Transverse colon (tissue), 4 donors: Measurements from ENCODE around the gene APBB3. TPM values are rescaled to one million over a fixed set of nuclear protein-coding genes. Genes with fewer than 3 reads are reported as not detected.

Experiments
- DNase-seq: peaks from one replicate; pipeline ENCODE4 v3.0.0-alpha.2; 2019
- H3K27ac ChIP-seq, 4 donors: fragments of 200-600 bp; sonication (generic); 2 replicates each; pipeline ENCODE4 v1.5.1; 2016 to 2018; ENCODE audit warnings: inconsistent platforms in 4 of 4
- H3K27me3 ChIP-seq: fragments of 200-600 bp; sonication (generic); 2 replicates; pipeline ENCODE4 v1.5.1; 2017; ENCODE audit warnings: inconsistent platforms
- H3K36me3 ChIP-seq, 4 donors: fragments of 200-600 bp; sonication (generic); 2 replicates each; pipeline ENCODE4 v1.5.1; 2017 to 2019; ENCODE audit warnings: inconsistent platforms in 4 of 4
- H3K4me1 ChIP-seq, 4 donors: fragments of 200-600 bp; sonication (generic); 2 replicates each; pipeline ENCODE4 v1.5.1; 2017 to 2020; ENCODE audit warnings: inconsistent platforms in 4 of 4
- H3K4me3 ChIP-seq, 4 donors: fragments of 200-600 bp; sonication (generic); 1 replicate in 1 of 4; 2 replicates in 3 of 4; pipeline versions ENCODE4 v1.5.1 to v1.6.1; 2017 to 2019; ENCODE audit warnings: inconsistent platforms in 4 of 4
- H3K9me3 ChIP-seq, 2 donors: fragments of 200-600 bp; sonication (generic); 2 replicates each; pipeline ENCODE4 v1.5.1; 2017 to 2019; ENCODE audit warnings: inconsistent platforms in 2 of 2
- EP300 ChIP-seq: sonication (generic); formaldehyde crosslinking; IDR thresholded peaks from one replicate; pipeline ENCODE4 v1.6.1; 2017; ENCODE audit warnings: antibody characterized with exemption, low read depth
- POLR2A ChIP-seq: fragments of 450-650 bp; IDR thresholded peaks from one replicate; pipeline ENCODE4 v1.6.1; 2016; ENCODE audit warnings: antibody characterized with exemption, mild to moderate bottlenecking, moderate library complexity
- POLR2AphosphoS5 ChIP-seq, 3 donors: sonication (generic); formaldehyde crosslinking; IDR thresholded peaks; one replicate each; pipeline ENCODE4 v1.6.1; 2016; ENCODE audit warnings: antibody characterized with exemption in 3 of 3
- WGBS, 2 donors: methylation state at CpG; one replicate each; pipeline ENCODE4 v1.1.5; 2018; ENCODE audit warnings: low coverage in 1 of 2; 5-methylcytosine and 5-hydroxymethylcytosine counted together
- in situ Hi-C, 4 donors: fragments of 200-750 bp; cut with MboI; loops; one replicate each; pipeline versions ENCODE4 v1.15.0 to v1.15.1; 2017; ENCODE audit warnings: low sequenced_read_pairs in 3 of 4, low pct_ligation_motif_present in 1 of 4, low pct_unique_long_range_greater_than_20kb in 1 of 4
- intact Hi-C: fragments of 100-400 bp; cut with DNase I; formaldehyde crosslinking; loops from one replicate; pipeline ENCODE4 v1.15.1; 2023; ENCODE audit warnings: low total_unique reads
- total RNA-seq, 4 donors: library from RNA; depleted of rRNA; stranded (reverse); fragments of >200 nt; gene quantifications; one replicate each; pipeline ENCODE4 v1.1.0, GENCODE V29; 2016
- TF ChIP-seq, protein P1 (sequence below), 5 experiments: fragments of 200-600 bp in 3 of 5; fragments of 450-650 bp in 2 of 5; sonication (generic) in 3 of 5; IDR thresholded peaks; 1 replicate in 2 of 5; 2 replicates in 3 of 5; pipeline ENCODE4 v1.5.1; 2016 to 2017; ENCODE audit warnings: antibody characterized with exemption in 5 of 5, inconsistent platforms in 3 of 5, mild to moderate bottlenecking in 2 of 5, moderate library complexity in 1 of 5

The APBB3 gene
- total RNA-seq, 4 donors from 2014 or later: 20.1 to 42.5 (median 37.4) TPM

DNA sequence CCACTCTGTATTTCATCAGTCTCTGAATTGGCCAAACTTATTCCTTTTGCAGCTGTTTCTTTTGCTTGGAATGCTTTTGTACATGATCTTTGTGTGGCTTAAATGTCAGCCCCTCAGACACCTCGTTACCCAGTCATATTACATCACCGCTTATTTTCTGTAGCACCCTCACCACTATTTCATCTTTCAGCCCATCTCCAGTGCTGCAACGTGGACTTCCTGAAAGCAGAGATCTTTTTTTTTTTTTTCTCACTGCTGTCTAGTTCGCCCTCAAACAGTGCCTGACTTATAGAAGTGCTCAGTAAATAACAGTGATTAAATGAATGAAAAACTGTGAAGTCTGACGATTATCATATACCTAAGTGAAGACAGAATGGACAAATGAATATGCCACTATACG is 8.0 kb downstream of the APBB3 start:
- Histone ChIP-seq H3K27me3 (no peaks in the 10 kb centered on the region), H3K4me1 (peaks cover 12 to 37% (median 20%) of the 10 kb centered on the region in 4 donors), H3K36me3 (peaks cover 0 to 7% (median 0%) of the 10 kb centered on the region in 4 donors), H3K9me3 (no peaks in the 10 kb centered on the region), H3K27ac (peak overlapping the region in 3 of 4 donors; percentile 87 to 97 (median 88)), H3K4me3 (peak overlapping the region in 3 of 4 donors; percentile 65 to 82 (median 67))
- TF ChIP-seq, protein P1, sequence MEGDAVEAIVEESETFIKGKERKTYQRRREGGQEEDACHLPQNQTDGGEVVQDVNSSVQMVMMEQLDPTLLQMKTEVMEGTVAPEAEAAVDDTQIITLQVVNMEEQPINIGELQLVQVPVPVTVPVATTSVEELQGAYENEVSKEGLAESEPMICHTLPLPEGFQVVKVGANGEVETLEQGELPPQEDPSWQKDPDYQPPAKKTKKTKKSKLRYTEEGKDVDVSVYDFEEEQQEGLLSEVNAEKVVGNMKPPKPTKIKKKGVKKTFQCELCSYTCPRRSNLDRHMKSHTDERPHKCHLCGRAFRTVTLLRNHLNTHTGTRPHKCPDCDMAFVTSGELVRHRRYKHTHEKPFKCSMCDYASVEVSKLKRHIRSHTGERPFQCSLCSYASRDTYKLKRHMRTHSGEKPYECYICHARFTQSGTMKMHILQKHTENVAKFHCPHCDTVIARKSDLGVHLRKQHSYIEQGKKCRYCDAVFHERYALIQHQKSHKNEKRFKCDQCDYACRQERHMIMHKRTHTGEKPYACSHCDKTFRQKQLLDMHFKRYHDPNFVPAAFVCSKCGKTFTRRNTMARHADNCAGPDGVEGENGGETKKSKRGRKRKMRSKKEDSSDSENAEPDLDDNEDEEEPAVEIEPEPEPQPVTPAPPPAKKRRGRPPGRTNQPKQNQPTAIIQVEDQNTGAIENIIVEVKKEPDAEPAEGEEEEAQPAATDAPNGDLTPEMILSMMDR (IDR thresholded peaks at IDR 0.05): no peak
- TF ChIP-seq EP300: no peak
- TF ChIP-seq POLR2A: no peak
- TF ChIP-seq POLR2AphosphoS5 (IDR thresholded peaks at IDR 0.05): no peak
- DNase-seq: no peak
- intact Hi-C loops (no loop called here), in situ Hi-C loops (loop anchor here in 1 of 4 donors (25.0 kb wide), 1 partner anchor 106 kb away; the partner anchor contains the start of genes DND1 and WDR55)
- 5% methylated on average over 5 to 6 of the region's 6 CpGs for WGBS, 2 donors

GRCh38 chr5:140555747-140556312 is 8.6 kb downstream of the APBB3 start:
- Histone ChIP-seq H3K36me3 (peaks cover 0 to 13% (median 0%) of the 10 kb centered on the region in 4 donors), H3K4me1 (peaks cover 12 to 37% (median 20%) of the 10 kb centered on the region in 4 donors), H3K27ac (peak overlapping the region in 3 of 4 donors; percentile 0 to 97 (median 88)), H3K4me3 (peak overlapping the region in 2 of 4 donors; percentile 65 to 67), H3K27me3 (no peaks in the 10 kb centered on the region), H3K9me3 (no peaks in the 10 kb centered on the region)
- 60 to 61% methylated on average over 1 of the region's 1 CpG for WGBS, 2 donors
- in situ Hi-C loops: loop anchor here in 1 of 4 donors (25.0 kb wide), 1 partner anchor 106 kb away; the partner anchor contains the start of genes DND1 and WDR55
- DNase-seq: no peak
- TF ChIP-seq POLR2AphosphoS5 (IDR thresholded peaks at IDR 0.05): no peak
- TF ChIP-seq, protein P1 (IDR thresholded peaks at IDR 0.05): no peak
- TF ChIP-seq POLR2A: no peak
- TF ChIP-seq EP300: no peak
- intact Hi-C loops: no loop called here

DNA sequence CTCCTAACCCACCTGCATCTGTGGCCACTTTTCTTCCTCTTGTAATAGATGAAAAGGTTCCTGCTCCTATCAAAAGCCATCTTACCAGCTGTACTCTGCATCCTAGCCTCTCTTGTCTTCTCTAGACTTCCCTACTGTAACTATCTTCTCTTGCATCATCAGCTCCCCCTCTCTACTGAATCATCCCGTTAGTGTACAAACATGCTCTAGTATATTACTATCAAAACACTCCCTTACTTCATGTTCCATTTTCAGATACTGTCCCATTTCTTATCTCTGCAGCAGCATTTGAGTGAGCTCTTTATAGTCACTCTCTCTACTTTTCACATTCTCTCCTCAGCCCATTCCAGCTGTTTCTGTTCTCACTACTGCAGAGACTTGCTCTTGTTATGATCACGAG is 9.9 kb downstream of the APBB3 start:
- H3K9me3 ChIP-seq: no peaks in the 10 kb centered on the region
- H3K27ac ChIP-seq: peak overlapping the region in 1 of 4 donors; percentile 88
- 42 to 56% methylated on average over 2 of the region's 2 CpGs for WGBS, 2 donors
- H3K4me3 ChIP-seq: no peak overlapping the region
- no peak for TF ChIP-seq POLR2AphosphoS5 (IDR thresholded peaks at IDR 0.05)
- TF ChIP-seq POLR2A: no peak
- TF ChIP-seq, protein P1 (IDR thresholded peaks at IDR 0.05): no peak
- TF ChIP-seq EP300: no peak
- peaks cover 20 to 49% (median 25%) of the 10 kb centered on the region in 4 donors for H3K4me1 ChIP-seq
- H3K27me3 ChIP-seq: no peaks in the 10 kb centered on the region
- no peak for DNase-seq
- intact Hi-C loops (no loop called here), in situ Hi-C loops (loop anchor here in 1 of 4 donors (25.0 kb wide), 1 partner anchor 108 kb away; the partner anchor contains the start of genes DND1 and WDR55)
- H3K36me3 ChIP-seq: peaks cover 0 to 19% (median 0%) of the 10 kb centered on the region in 4 donors

DNA sequence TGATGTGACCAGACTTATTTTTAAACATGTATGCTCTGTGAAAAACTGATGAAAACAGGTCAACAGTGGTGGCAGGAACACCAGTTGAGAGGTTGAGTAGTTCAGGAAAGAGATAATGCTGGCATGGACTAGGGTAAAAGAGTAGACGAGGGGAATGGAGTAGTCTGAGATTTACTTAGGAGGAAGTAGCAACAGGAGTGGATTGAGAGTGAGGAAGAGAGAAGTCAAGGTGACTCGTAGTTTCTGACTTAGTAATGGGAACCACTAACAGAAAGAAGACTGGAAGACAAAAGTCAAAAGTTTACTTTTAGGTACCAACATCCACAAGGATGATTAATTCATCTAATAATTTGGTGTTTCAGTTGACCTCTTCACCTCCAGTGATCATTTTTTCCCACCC is 10.7 kb downstream of the APBB3 start:
- TF ChIP-seq, protein P1 (IDR thresholded peaks at IDR 0.05): no peak
- TF ChIP-seq POLR2AphosphoS5 (IDR thresholded peaks at IDR 0.05) (no peak), EP300 (no peak)

More for the DNA sequence above, 10.7 kb downstream of the APBB3 start:
- peaks cover 0 to 19% (median 0%) of the 10 kb centered on the region in 4 donors for H3K36me3 ChIP-seq
- peak overlapping the region in 2 of 4 donors; percentile 3 to 15 for H3K27ac ChIP-seq
- in situ Hi-C loops (loop anchor here in 1 of 4 donors (25.0 kb wide), 1 partner anchor 109 kb away; the partner anchor contains the start of genes DND1 and WDR55), intact Hi-C loops (no loop called here)
- no peaks in the 10 kb centered on the region for H3K9me3 ChIP-seq
- peaks cover 28 to 57% (median 33%) of the 10 kb centered on the region in 4 donors for H3K4me1 ChIP-seq
- DNase-seq: no peak
- WGBS, 2 donors: 60 to 72% methylated on average over 2 of the region's 2 CpGs
- H3K27me3 ChIP-seq: no peaks in the 10 kb centered on the region
- H3K4me3 ChIP-seq: no peak overlapping the region
